LNCaP clone FGC (cell line): ENCODE measurements around the gene LEPROT.

ENCODE experiments used
- DNase-seq: peaks from one replicate; pipeline ENCODE4 v3.0.0-alpha.2; 2011; ENCODE audit warnings: low read depth
- H3K4me3 ChIP-seq: 2 replicates; pipeline ENCODE4 v1.5.1; 2011; ENCODE audit warnings: mild to moderate bottlenecking, low read depth, low read length, control low read depth
- TF ChIP-seq, protein P1 (sequence below): IDR thresholded peaks from 2 replicates; pipeline ENCODE4 v1.5.1; 2012; ENCODE audit warnings: mild to moderate bottlenecking; ENCODE audit not compliant: control insufficient read depth, insufficient read depth; ENCODE audit errors: extremely low read depth

The LEPROT gene

DNA sequence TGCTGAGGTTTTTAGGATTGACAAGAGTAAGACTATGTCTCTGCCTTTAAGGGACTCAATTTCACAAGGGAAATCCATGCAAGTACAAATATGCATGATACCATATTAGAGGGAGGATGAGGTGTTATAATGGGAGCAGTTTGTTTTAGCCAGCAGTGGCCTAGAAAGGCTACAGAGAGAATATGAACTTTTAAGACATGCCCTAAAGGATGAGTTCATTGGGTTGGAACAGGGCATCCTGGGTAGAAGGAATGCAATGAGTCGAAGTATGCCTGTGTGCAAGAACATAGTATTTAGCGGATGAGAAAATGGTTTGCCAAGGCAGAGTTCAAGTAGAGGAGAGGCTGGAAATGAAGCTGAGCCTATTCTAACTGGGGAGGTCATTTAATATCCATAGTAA is 32.6 kb upstream of the LEPROT start:
- H3K4me3 ChIP-seq, result no peak overlapping the region
- TF ChIP-seq, protein P1, sequence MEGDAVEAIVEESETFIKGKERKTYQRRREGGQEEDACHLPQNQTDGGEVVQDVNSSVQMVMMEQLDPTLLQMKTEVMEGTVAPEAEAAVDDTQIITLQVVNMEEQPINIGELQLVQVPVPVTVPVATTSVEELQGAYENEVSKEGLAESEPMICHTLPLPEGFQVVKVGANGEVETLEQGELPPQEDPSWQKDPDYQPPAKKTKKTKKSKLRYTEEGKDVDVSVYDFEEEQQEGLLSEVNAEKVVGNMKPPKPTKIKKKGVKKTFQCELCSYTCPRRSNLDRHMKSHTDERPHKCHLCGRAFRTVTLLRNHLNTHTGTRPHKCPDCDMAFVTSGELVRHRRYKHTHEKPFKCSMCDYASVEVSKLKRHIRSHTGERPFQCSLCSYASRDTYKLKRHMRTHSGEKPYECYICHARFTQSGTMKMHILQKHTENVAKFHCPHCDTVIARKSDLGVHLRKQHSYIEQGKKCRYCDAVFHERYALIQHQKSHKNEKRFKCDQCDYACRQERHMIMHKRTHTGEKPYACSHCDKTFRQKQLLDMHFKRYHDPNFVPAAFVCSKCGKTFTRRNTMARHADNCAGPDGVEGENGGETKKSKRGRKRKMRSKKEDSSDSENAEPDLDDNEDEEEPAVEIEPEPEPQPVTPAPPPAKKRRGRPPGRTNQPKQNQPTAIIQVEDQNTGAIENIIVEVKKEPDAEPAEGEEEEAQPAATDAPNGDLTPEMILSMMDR, result no peak
- no peak for DNase-seq

DNA sequence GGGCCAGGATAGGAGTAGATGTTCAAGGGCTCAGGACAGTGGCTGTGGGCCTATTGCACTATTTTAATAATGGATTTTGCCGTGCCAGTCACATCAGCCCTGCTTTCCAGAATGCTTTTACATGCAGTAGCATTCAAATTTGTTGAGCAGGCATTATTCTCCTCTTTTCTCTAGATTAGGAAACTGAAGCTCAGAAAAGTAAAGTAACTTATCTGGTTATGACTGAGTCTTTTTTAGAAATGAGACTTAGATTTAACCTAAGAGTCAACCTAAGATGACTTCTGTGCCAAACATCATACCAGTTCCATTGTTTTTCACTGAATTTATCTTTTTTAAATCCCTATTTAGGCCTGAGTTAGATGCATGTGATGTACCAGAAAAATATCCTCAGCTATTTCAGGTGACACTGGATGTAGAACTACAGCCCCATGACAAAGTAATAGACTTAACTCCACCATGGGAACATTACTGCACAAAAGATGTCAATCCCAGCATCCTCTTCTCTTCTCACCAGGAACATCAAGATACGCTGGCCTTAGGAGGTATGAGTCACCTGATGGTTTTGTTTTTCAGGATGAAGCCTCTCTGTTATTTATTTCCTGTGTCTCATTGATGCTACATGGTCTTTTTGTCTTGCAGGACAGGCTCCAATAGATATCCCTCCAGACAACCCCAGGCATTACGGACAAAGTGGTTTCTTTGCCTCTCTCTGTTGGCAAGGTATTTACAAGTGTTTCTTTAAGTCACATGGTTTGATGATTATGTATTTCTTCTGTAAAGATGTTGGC is 31.4 kb upstream of the LEPROT start:
- DNase-seq, result no peak
- TF ChIP-seq, protein P1, result no peak
- H3K4me3 ChIP-seq, result no peak overlapping the region

GRCh38 chr1:65392497-65392896 is 28.0 kb upstream of the LEPROT start:
- TF ChIP-seq, protein P1, result no peak
- H3K4me3 ChIP-seq, result no peak overlapping the region
- no peak for DNase-seq

DNA sequence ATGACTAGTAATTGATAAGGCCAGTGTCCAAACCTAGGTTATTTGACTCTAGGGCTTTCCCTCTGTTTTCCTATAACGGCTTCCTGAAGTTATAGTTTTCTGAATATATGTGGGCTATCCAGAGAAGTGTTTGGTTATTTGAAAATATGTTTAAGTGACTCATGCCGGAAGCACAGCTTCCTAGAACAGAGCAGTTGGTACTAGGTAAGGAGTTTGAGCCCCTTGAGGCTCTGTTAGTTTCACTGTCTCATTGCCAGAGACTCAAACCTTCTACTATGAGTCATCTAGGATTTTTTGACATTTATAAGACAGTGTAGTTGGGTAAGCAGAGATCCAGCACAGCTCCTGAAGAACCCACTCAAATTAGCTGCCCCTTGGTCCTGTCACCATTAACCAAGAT is 27.1 kb upstream of the LEPROT start:
- no peak overlapping the region for H3K4me3 ChIP-seq
- DNase-seq, result no peak
- TF ChIP-seq, protein P1, result no peak

- TF ChIP-seq, protein P1, result no peak
- no peak overlapping the region for H3K4me3 ChIP-seq
- no peak for DNase-seq
These were observed 26.5 kb upstream of the LEPROT start for GRCh38 chr1:65393928-65394327.

GRCh38 chr1:65395887-65396612 is 24.4 kb upstream of the LEPROT start:
- TF ChIP-seq, protein P1, result no peak
- no peak overlapping the region for H3K4me3 ChIP-seq
- no peak for DNase-seq
